DMS114 treated with DMSO at 0.1 percent for 48 hours (cell line): ENCODE measurements around the gene GLMN.
"Not testable (repeated sequence)": the region's sequence is repeated elsewhere in the genome, so short reads cannot be mapped to it uniquely, and the experiment has no call there.

Source experiments
- DNase-seq: peaks from one replicate; lab custom pipeline; 2025; ENCODE audit not compliant: unreplicated experiment; lab: John Stamatoyannopoulos, UW

The GLMN gene

GRCh38 chr1:92299477-92300150 lies 827 bp upstream of the GLMN start:
- no peak for DNase-seq

GRCh38 chr1:92298213-92298572 lies 594 bp downstream of the GLMN start:
- DNase-seq: no peak

- DNase-seq: peak; percentile 63
These were observed 7.3 kb downstream of the GLMN start for GRCh38 chr1:92291372-92291999.

GRCh38 chr1:92281411-92281810 lies 17.4 kb downstream of the GLMN start:
- not testable (repeated sequence) for DNase-seq

- DNase-seq: not testable (repeated sequence)
These were observed 19.0 kb downstream of the GLMN start for GRCh38 chr1:92279781-92280180.

- no peak for DNase-seq
These were observed 21.6 kb downstream of the GLMN start for GRCh38 chr1:92277105-92277723.

GRCh38 chr1:92276082-92276481 lies 22.7 kb downstream of the GLMN start:
- DNase-seq: no peak

- DNase-seq: no peak
These were observed 23.8 kb downstream of the GLMN start for GRCh38 chr1:92274939-92275338.

GRCh38 chr1:92273039-92273438 lies 25.7 kb downstream of the GLMN start:
- DNase-seq: no peak

- DNase-seq: no peak
These were observed 36.3 kb downstream of the GLMN start for GRCh38 chr1:92262516-92262915.

GRCh38 chr1:92259350-92259749 lies 39.4 kb downstream of the GLMN start:
- no peak for DNase-seq

- not testable (repeated sequence) for DNase-seq
These were observed 44.1 kb downstream of the GLMN start for GRCh38 chr1:92254714-92255113.

- DNase-seq: no peak
These were observed 54.4 kb downstream of the GLMN start for GRCh38 chr1:92244376-92244775.

- DNase-seq: no peak
These were observed 58.8 kb downstream of the GLMN start for GRCh38 chr1:92240034-92240433.

- no peak for DNase-seq
These were observed 68.1 kb downstream of the GLMN start for GRCh38 chr1:92230736-92231135.

GRCh38 chr1:92228401-92228800 lies 70.4 kb downstream of the GLMN start:
- no peak for DNase-seq

GRCh38 chr1:92219028-92219427 lies 79.8 kb downstream of the GLMN start:
- DNase-seq: no peak

- DNase-seq: no peak
These were observed 80.2 kb downstream of the GLMN start for GRCh38 chr1:92218559-92218958.

- no peak for DNase-seq
These were observed 81.1 kb downstream of the GLMN start, which contains the start of gene C1orf146 for GRCh38 chr1:92217721-92218120. TSS of gene C1orf146 (plus strand) at chr1:92217915. CDS start at chr1:92231421, 13,506 bp downstream.

- no peak for DNase-seq
These were observed 87.6 kb downstream of the GLMN start for GRCh38 chr1:92211166-92211565.

GRCh38 chr1:92210701-92211100 lies 88.1 kb downstream of the GLMN start:
- DNase-seq: no peak

GRCh38 chr1:92203105-92203504 lies 95.7 kb downstream of the GLMN start:
- DNase-seq: no peak
